Breast epithelium (tissue), 4 donors: ENCODE measurements around the gene GHRL. TPM values are rescaled to one million over a fixed set of nuclear protein-coding genes. Genes with fewer than 3 reads are reported as not detected.
"Not testable (repeated sequence)": the region's sequence is repeated elsewhere in the genome, so short reads cannot be mapped to it uniquely, and the experiment has no call there.

Experiments used
- DNase-seq, 2 donors: peaks; one replicate each; pipeline ENCODE4 v3.0.0-alpha.2; 2019; ENCODE audit warnings: low spot score in 2 of 2
- H3K27ac ChIP-seq, 2 donors: fragments of 200-600 bp; sonication (generic) in 1 of 2; one replicate each; pipeline ENCODE4 v1.5.1; 2016 to 2019; ENCODE audit warnings: mild to moderate bottlenecking in 1 of 2
- H3K27me3 ChIP-seq, 2 donors: fragments of 200-600 bp; sonication (generic) in 1 of 2; one replicate each; pipeline versions ENCODE4 v1.5.1 to v1.6.0; 2017 to 2019; ENCODE audit warnings: control low read depth in 1 of 2, mild to moderate bottlenecking in 1 of 2
- H3K36me3 ChIP-seq: fragments of 200-600 bp; one replicate; pipeline ENCODE4 v1.5.1; 2019
- H3K4me1 ChIP-seq, 2 donors: fragments of 200-600 bp; sonication (generic); one replicate each; pipeline ENCODE4 v1.5.1; 2016 to 2019; ENCODE audit warnings: control low read depth in 1 of 2
- H3K4me3 ChIP-seq, 3 donors: fragments of 200-600 bp; sonication (generic); 1 replicate in 2 of 3; 2 replicates in 1 of 3; pipeline ENCODE4 v1.5.1; 2016 to 2019; ENCODE audit warnings: mild to moderate bottlenecking in 3 of 3, moderate library complexity in 2 of 3
- H3K9me3 ChIP-seq, 2 donors: fragments of 200-600 bp; sonication (generic) in 1 of 2; one replicate each; pipeline ENCODE4 v1.5.1; 2016 to 2019; ENCODE audit warnings: control low read depth in 1 of 2
- POLR2A ChIP-seq: fragments of 450-650 bp; IDR thresholded peaks from one replicate; pipeline ENCODE4 v1.6.1; 2016; ENCODE audit warnings: antibody characterized with exemption, mild to moderate bottlenecking, moderate library complexity
- POLR2AphosphoS5 ChIP-seq, 3 donors: sonication (generic); formaldehyde crosslinking; IDR thresholded peaks; one replicate each; pipeline ENCODE4 v1.6.1; 2017; ENCODE audit warnings: antibody characterized with exemption in 3 of 3
- intact Hi-C: fragments of 100-400 bp; cut with DNase I; formaldehyde crosslinking; loops from one replicate; pipeline ENCODE4 v1.15.1; 2023; ENCODE audit warnings: low total_unique reads
- total RNA-seq, 3 donors: library from RNA; depleted of rRNA; stranded (reverse); fragments of >200 nt; gene quantifications; one replicate each; pipeline ENCODE4 v1.1.0, GENCODE V29; 2016
- TF ChIP-seq, protein P1 (sequence below), 3 donors: fragments of 450-650 bp; IDR thresholded peaks; one replicate each; pipeline ENCODE4 v1.5.1; 2016 to 2017; ENCODE audit warnings: antibody characterized with exemption in 3 of 3, mild to moderate bottlenecking in 3 of 3, moderate library complexity in 3 of 3

The GHRL gene
- total RNA-seq, 3 donors from 2014 or later = 0.66 to 1.0 TPM; not detected in 1

GRCh38 chr3:10300087-10300486 lies 7.3 kb upstream of the GHRL start:
- no peak overlapping the region for H3K27ac ChIP-seq
- no peaks in the 10 kb centered on the region for H3K36me3 ChIP-seq
- H3K9me3 ChIP-seq = no peaks in the 10 kb centered on the region
- intact Hi-C loops = no loop called here
- no peak overlapping the region for H3K4me3 ChIP-seq
- no peak for DNase-seq
- H3K4me1 ChIP-seq = no peaks in the 10 kb centered on the region
- no peaks in the 10 kb centered on the region for H3K27me3 ChIP-seq
- TF ChIP-seq POLR2AphosphoS5 (IDR thresholded peaks at IDR 0.05) = no peak
- TF ChIP-seq, protein P1, sequence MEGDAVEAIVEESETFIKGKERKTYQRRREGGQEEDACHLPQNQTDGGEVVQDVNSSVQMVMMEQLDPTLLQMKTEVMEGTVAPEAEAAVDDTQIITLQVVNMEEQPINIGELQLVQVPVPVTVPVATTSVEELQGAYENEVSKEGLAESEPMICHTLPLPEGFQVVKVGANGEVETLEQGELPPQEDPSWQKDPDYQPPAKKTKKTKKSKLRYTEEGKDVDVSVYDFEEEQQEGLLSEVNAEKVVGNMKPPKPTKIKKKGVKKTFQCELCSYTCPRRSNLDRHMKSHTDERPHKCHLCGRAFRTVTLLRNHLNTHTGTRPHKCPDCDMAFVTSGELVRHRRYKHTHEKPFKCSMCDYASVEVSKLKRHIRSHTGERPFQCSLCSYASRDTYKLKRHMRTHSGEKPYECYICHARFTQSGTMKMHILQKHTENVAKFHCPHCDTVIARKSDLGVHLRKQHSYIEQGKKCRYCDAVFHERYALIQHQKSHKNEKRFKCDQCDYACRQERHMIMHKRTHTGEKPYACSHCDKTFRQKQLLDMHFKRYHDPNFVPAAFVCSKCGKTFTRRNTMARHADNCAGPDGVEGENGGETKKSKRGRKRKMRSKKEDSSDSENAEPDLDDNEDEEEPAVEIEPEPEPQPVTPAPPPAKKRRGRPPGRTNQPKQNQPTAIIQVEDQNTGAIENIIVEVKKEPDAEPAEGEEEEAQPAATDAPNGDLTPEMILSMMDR (IDR thresholded peaks at IDR 0.05) = no peak
- no peak for TF ChIP-seq POLR2A

DNA sequence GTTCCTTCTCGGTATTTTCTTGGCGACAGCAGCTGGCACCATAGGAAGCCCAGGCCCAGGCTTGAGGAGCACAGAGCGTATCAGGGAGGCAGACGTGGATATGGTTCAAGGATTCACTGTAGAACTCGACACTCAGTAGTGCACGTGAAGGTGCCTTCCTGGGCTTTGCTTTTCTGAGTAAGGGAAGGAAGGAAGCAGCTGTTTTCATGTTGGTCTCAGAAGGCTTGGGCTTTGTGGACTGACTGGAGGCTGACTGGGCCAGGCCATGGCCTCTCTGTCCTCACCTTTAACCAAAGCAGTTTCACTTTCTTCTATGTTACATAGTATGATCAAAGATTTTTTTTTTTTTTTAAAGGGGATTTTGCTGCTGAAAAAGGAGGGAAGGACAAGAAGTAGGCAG lies 6.9 kb upstream of the GHRL start:
- DNase-seq = no peak
- no peaks in the 10 kb centered on the region for H3K36me3 ChIP-seq
- no peaks in the 10 kb centered on the region for H3K9me3 ChIP-seq
- intact Hi-C loops = no loop called here
- TF ChIP-seq POLR2A (no peak), POLR2AphosphoS5 (IDR thresholded peaks at IDR 0.05) (no peak)
- TF ChIP-seq, protein P1 (IDR thresholded peaks at IDR 0.05) = no peak
- H3K4me3 ChIP-seq = no peak overlapping the region
- H3K27me3 ChIP-seq = no peaks in the 10 kb centered on the region
- H3K27ac ChIP-seq = peak overlapping the region in 1 of 2 donors; percentile 38
- H3K4me1 ChIP-seq = no peaks in the 10 kb centered on the region

GRCh38 chr3:10299175-10299574 lies 6.4 kb upstream of the GHRL start:
- H3K36me3 ChIP-seq = no peaks in the 10 kb centered on the region
- no peak overlapping the region for H3K27ac ChIP-seq
- no peak overlapping the region for H3K4me3 ChIP-seq
- TF ChIP-seq, protein P1 (IDR thresholded peaks at IDR 0.05) = no peak
- no peak for TF ChIP-seq POLR2A
- TF ChIP-seq POLR2AphosphoS5 (IDR thresholded peaks at IDR 0.05) = no peak
- H3K9me3 ChIP-seq = no peaks in the 10 kb centered on the region
- no peaks in the 10 kb centered on the region for H3K27me3 ChIP-seq
- H3K4me1 ChIP-seq = no peaks in the 10 kb centered on the region
- DNase-seq = no peak
- intact Hi-C loops = no loop called here

DNA sequence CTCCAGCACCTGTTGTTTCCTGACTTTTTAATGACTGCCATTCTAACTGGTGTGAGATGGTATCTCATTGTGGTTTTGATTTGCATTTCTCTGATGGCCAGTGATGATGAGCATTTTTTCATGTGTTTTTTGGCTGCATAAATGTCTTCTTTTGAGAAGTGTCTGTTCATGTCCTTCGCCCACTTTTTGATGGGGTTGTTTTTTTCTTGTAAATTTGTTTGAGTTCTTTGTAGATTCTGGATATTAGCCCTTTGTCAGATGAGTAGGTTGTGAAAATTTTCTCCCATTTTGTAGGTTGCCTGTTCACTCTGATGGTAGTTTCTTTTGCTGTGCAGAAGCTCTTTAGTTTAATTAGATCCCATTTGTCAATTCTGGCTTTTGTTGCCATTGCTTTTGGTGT lies 5.3 kb upstream of the GHRL start:
- DNase-seq, H3K4me3 ChIP-seq, H3K36me3 ChIP-seq, H3K9me3 ChIP-seq, intact Hi-C loops, H3K27ac ChIP-seq, H3K4me1 ChIP-seq, H3K27me3 ChIP-seq: not testable (repeated sequence)

DNA sequence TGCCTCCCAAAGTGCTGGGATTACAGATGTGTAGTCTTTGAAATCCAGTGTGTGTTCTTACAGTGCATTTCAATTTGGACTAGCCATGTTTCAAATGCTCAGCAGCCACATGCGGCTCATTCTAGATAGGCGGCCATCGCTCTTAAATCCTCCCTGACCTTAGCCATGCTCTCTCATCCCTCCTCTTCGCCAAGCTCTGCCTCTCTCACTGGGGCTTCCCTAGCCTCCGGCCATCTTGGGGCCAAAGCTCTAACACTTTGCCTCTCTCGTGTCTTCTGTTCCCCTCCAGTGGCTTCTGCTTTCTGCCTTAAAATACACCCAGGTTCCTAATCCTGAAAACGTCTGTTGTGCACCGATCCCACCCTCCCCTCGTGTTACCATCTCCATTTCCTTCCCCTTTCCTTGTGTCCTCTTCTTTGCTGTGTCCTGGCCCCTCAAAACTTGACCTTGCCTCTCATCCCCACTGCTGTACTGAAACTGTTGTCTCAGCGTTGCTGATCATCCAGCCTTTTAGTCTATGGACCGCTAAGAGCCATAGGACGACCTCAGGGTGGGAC lies 1.4 kb upstream of the GHRL start:
- no peak overlapping the region for H3K27ac ChIP-seq
- no peaks in the 10 kb centered on the region for H3K4me1 ChIP-seq
- TF ChIP-seq POLR2AphosphoS5 (IDR thresholded peaks at IDR 0.05) (no peak), POLR2A (no peak)
- TF ChIP-seq, protein P1 (IDR thresholded peaks at IDR 0.05) = no peak
- no peaks in the 10 kb centered on the region for H3K27me3 ChIP-seq
- no peaks in the 10 kb centered on the region for H3K36me3 ChIP-seq
- no peak for DNase-seq
- H3K4me3 ChIP-seq = no peak overlapping the region
- intact Hi-C loops = no loop called here
- H3K9me3 ChIP-seq = no peaks in the 10 kb centered on the region

GRCh38 chr3:10291641-10292040 lies 1.1 kb downstream of the GHRL start:
- Histone ChIP-seq H3K36me3 (no peaks in the 10 kb centered on the region), H3K27ac (no peak overlapping the region), H3K27me3 (no peaks in the 10 kb centered on the region), H3K4me3 (no peak overlapping the region), H3K9me3 (no peaks in the 10 kb centered on the region), H3K4me1 (no peaks in the 10 kb centered on the region)
- no peak for TF ChIP-seq POLR2AphosphoS5 (IDR thresholded peaks at IDR 0.05)
- TF ChIP-seq, protein P1 (IDR thresholded peaks at IDR 0.05) = no peak
- intact Hi-C loops = no loop called here
- DNase-seq = no peak
